CD8-positive, alpha-beta memory T cell (primary cell): Measurements from ENCODE around the gene MET. TPM values are rescaled to one million over a fixed set of nuclear protein-coding genes. Genes with fewer than 3 reads are reported as not detected.

Experiments used
- CTCF ChIA-PET: fragments of 350-600 bp; sonication (Branson Sonifier 250); formaldehyde crosslinking; loops from one replicate; lab custom pipeline; 2021; ENCODE audit warnings: antibody characterized with exemption; lab: Charles Lee
- POLR2A ChIA-PET: fragments of 350-600 bp; sonication (Branson Sonifier 250); formaldehyde crosslinking; loops from one replicate; lab custom pipeline; 2021; ENCODE audit warnings: antibody characterized with exemption; lab: Charles Lee
- DNase-seq, 5 donors: peaks; one replicate each; pipeline versions ENCODE4 v3.0.0 to v3.0.0-alpha.2; 2020 to 2022; ENCODE audit warnings: mixed read lengths in 1 of 5
- H3K27ac ChIP-seq: one replicate; pipeline ENCODE4 v1.7.0; 2013; ENCODE audit warnings: low read depth, mild to moderate bottlenecking, low read length, moderate library complexity
- H3K27me3 ChIP-seq: 2 replicates; pipeline ENCODE4 v1.7.0; 2013; ENCODE audit warnings: low read length, mild to moderate bottlenecking; ENCODE audit not compliant: insufficient read depth, poor library complexity, severe bottlenecking
- H3K36me3 ChIP-seq: 2 replicates; pipeline ENCODE4 v1.7.0; 2013; ENCODE audit warnings: mild to moderate bottlenecking, low read length, moderate library complexity; ENCODE audit not compliant: insufficient read depth
- H3K4me1 ChIP-seq: 2 replicates; pipeline ENCODE4 v1.7.0; 2013; ENCODE audit warnings: mild to moderate bottlenecking, low read length, moderate library complexity; ENCODE audit not compliant: insufficient read depth
- H3K4me3 ChIP-seq: 2 replicates; pipeline ENCODE4 v1.7.0; 2013; ENCODE audit warnings: mild to moderate bottlenecking, low read length
- H3K9me3 ChIP-seq: 2 replicates; pipeline ENCODE4 v1.7.0; 2013; ENCODE audit warnings: mild to moderate bottlenecking, low read length
- H3K27ac Mint-ChIP-seq, 8 donors: one replicate each; pipeline ENCODE4 v1.8.0; 2020 to 2021; ENCODE audit warnings: mixed read lengths in 8 of 8, mild to moderate bottlenecking in 6 of 8, inconsistent platforms in 3 of 8, moderate library complexity in 3 of 8
- H3K27me3 Mint-ChIP-seq, 2 donors: one replicate each; pipeline ENCODE4 v1.8.0; 2020 to 2021; ENCODE audit warnings: mixed read lengths in 2 of 2, mild to moderate bottlenecking in 1 of 2, moderate library complexity in 1 of 2
- H3K36me3 Mint-ChIP-seq, 3 donors: one replicate each; pipeline ENCODE4 v1.8.0; 2020 to 2021; ENCODE audit warnings: mixed read lengths in 3 of 3, inconsistent platforms in 1 of 3, mild to moderate bottlenecking in 1 of 3
- H3K4me1 Mint-ChIP-seq, 3 donors: one replicate each; pipeline ENCODE4 v1.8.0; 2020 to 2021; ENCODE audit warnings: mixed read lengths in 3 of 3, inconsistent platforms in 1 of 3, mild to moderate bottlenecking in 1 of 3
- H3K4me3 Mint-ChIP-seq, 7 donors: one replicate each; pipeline ENCODE4 v1.8.0; 2020 to 2021; ENCODE audit warnings: mixed read lengths in 7 of 7, mild to moderate bottlenecking in 6 of 7, moderate library complexity in 4 of 7, inconsistent platforms in 2 of 7
- H3K9me3 Mint-ChIP-seq, 5 donors: one replicate each; pipeline ENCODE4 v1.8.0; 2020 to 2022; ENCODE audit warnings: mixed read lengths in 5 of 5, mild to moderate bottlenecking in 3 of 5, moderate library complexity in 2 of 5, inconsistent platforms in 1 of 5
- polyA plus RNA-seq: library from polyadenylated mRNA; unstranded; fragments of 300-500 nt; fragmentation: Illumina TruSeq; gene quantifications from one replicate; pipeline ENCODE4 v1.2.3, GENCODE V29; 2021
- total RNA-seq, 2 experiments: library from RNA; stranded (reverse); gene quantifications; one replicate each; pipeline ENCODE4 v1.2.3, GENCODE V29; 2021

The MET gene
- total and polyA plus RNA-seq, 3 experiments from 2014 or later: 3.1 to 4.3 TPM; not detected in 1

DNA sequence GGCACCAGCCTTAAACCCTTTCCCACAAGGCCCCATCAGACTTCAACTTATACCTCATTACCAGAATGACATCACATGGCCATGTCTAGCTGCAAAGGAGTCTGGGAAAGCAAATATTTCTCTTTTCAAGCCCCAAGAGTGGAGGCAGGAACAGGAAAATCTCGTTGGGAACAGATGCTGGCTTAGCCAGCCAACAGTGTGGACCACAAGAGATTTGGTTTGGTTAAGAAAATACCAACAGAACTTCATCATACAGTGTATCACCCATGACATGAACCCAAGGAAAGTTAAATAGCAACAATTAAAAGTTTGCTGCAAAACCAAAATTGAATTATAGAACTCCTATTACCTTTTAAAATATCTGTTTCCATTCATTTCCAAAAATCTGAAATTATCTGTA is 2.2 kb upstream of the MET start:
- Histone ChIP-seq H3K4me1 (no peaks in the 10 kb centered on the region), H3K27ac (no peak overlapping the region), H3K36me3 (no peaks in the 10 kb centered on the region), H3K27me3 (peaks cover 6% of the 10 kb centered on the region), H3K9me3 (no peaks in the 10 kb centered on the region), H3K4me3 (no peak overlapping the region)
- Mint-ChIP-seq H3K4me1 (peaks cover 3 to 14% (median 12%) of the 10 kb centered on the region in 3 donors), H3K9me3 (no peaks in the 10 kb centered on the region), H3K36me3 (no peaks in the 10 kb centered on the region), H3K4me3 (no peak overlapping the region), H3K27me3 (peaks cover 22 to 54% of the 10 kb centered on the region in 2 donors), H3K27ac (no peak overlapping the region)
- no peak for DNase-seq
- ChIA-PET POLR2A (no interaction called here), CTCF (no interaction called here)

DNA sequence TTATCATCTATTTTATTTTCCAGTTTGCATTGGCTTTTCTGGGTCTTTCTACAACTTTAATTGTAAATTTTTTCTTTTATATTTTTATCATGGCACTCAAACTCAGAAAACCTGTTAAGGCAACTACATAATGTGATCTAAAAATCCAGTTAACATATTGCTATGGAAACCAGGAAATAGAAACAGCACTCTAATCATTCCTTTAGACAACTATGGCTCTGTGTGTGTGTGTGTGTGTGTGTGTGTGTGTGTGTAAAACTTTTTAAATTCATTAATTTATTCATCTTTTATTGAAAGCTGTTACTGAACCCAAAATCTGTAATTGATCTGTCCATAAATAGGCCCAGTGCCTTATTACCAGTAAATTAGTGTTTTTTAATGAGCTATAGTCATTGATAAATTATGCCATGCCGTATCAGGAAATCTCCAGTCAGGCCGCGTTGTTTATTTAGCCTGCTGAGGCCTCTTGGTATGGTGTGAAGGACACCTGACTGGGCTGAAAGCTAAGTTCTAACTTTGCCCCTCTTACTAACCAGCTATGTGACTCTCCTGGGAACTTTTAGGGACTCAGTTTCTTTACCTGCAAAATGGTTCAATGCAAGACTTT is 1.5 kb upstream of the MET start:
- no peaks in the 10 kb centered on the region for H3K36me3 Mint-ChIP-seq
- no peaks in the 10 kb centered on the region for H3K36me3 ChIP-seq
- H3K27me3 ChIP-seq: peaks cover 6% of the 10 kb centered on the region
- H3K27ac Mint-ChIP-seq: no peak overlapping the region
- no peaks in the 10 kb centered on the region for H3K4me1 ChIP-seq
- no peak overlapping the region for H3K27ac ChIP-seq
- no peak for DNase-seq
- H3K4me1 Mint-ChIP-seq: peaks cover 3 to 14% (median 12%) of the 10 kb centered on the region in 3 donors
- peaks cover 19 to 51% of the 10 kb centered on the region in 2 donors for H3K27me3 Mint-ChIP-seq
- H3K4me3 ChIP-seq: no peak overlapping the region
- ChIA-PET POLR2A (no interaction called here), CTCF (no interaction called here)
- no peaks in the 10 kb centered on the region for H3K9me3 ChIP-seq
- H3K9me3 Mint-ChIP-seq: no peaks in the 10 kb centered on the region
- H3K4me3 Mint-ChIP-seq: no peak overlapping the region

- peaks cover 6% of the 10 kb centered on the region for H3K27me3 ChIP-seq
- no peaks in the 10 kb centered on the region for H3K9me3 Mint-ChIP-seq
- ChIA-PET CTCF (no interaction called here), POLR2A (no interaction called here)
- peak overlapping the region in 3 of 7 donors; percentile 57 to 77 (median 72) for H3K4me3 Mint-ChIP-seq
- peaks cover 18 to 50% of the 10 kb centered on the region in 2 donors for H3K27me3 Mint-ChIP-seq
- H3K27ac Mint-ChIP-seq: no peak overlapping the region
- no peaks in the 10 kb centered on the region for H3K9me3 ChIP-seq
- peaks cover 3 to 14% (median 12%) of the 10 kb centered on the region in 3 donors for H3K4me1 Mint-ChIP-seq
- H3K4me3 ChIP-seq: no peak overlapping the region
- H3K27ac ChIP-seq: no peak overlapping the region
- H3K36me3 Mint-ChIP-seq: no peaks in the 10 kb centered on the region
- no peaks in the 10 kb centered on the region for H3K36me3 ChIP-seq
- no peak for DNase-seq
- no peaks in the 10 kb centered on the region for H3K4me1 ChIP-seq
Observed at GRCh38 chr7:116671111-116671510, 885 bp upstream of the MET start.

- Mint-ChIP-seq H3K27ac (no peak overlapping the region), H3K27me3 (peaks cover 18 to 60% of the 10 kb centered on the region in 2 donors), H3K4me3 (peak overlapping the region in 4 of 7 donors; percentile 0 to 61 (median 18)), H3K36me3 (no peaks in the 10 kb centered on the region), H3K9me3 (no peaks in the 10 kb centered on the region), H3K4me1 (peaks cover 3 to 14% (median 12%) of the 10 kb centered on the region in 3 donors)
- no peak overlapping the region for H3K4me3 ChIP-seq
- no peak for DNase-seq
- peaks cover 6% of the 10 kb centered on the region for H3K27me3 ChIP-seq
- ChIA-PET CTCF (no interaction called here), POLR2A (no interaction called here)
- H3K9me3 ChIP-seq: no peaks in the 10 kb centered on the region
- H3K36me3 ChIP-seq: no peaks in the 10 kb centered on the region
- H3K27ac ChIP-seq: no peak overlapping the region
- H3K4me1 ChIP-seq: no peaks in the 10 kb centered on the region
Observed at GRCh38 chr7:116672596-116673456, 830 bp downstream of the MET start.

GRCh38 chr7:116673457-116673865 is 1.5 kb downstream of the MET start:
- peaks cover 3 to 14% (median 12%) of the 10 kb centered on the region in 3 donors for H3K4me1 Mint-ChIP-seq
- no peak for DNase-seq
- peaks cover 6% of the 10 kb centered on the region for H3K27me3 ChIP-seq
- H3K27me3 Mint-ChIP-seq: peaks cover 16 to 57% of the 10 kb centered on the region in 2 donors
- H3K36me3 Mint-ChIP-seq: no peaks in the 10 kb centered on the region
- H3K36me3 ChIP-seq: no peaks in the 10 kb centered on the region
- peak overlapping the region in 1 of 7 donors; percentile 6 for H3K4me3 Mint-ChIP-seq
- H3K9me3 ChIP-seq: no peaks in the 10 kb centered on the region
- ChIA-PET POLR2A (no interaction called here), CTCF (no interaction called here)
- H3K27ac Mint-ChIP-seq: no peak overlapping the region
- no peak overlapping the region for H3K27ac ChIP-seq
- no peaks in the 10 kb centered on the region for H3K9me3 Mint-ChIP-seq
- no peaks in the 10 kb centered on the region for H3K4me1 ChIP-seq
- H3K4me3 ChIP-seq: no peak overlapping the region

DNA sequence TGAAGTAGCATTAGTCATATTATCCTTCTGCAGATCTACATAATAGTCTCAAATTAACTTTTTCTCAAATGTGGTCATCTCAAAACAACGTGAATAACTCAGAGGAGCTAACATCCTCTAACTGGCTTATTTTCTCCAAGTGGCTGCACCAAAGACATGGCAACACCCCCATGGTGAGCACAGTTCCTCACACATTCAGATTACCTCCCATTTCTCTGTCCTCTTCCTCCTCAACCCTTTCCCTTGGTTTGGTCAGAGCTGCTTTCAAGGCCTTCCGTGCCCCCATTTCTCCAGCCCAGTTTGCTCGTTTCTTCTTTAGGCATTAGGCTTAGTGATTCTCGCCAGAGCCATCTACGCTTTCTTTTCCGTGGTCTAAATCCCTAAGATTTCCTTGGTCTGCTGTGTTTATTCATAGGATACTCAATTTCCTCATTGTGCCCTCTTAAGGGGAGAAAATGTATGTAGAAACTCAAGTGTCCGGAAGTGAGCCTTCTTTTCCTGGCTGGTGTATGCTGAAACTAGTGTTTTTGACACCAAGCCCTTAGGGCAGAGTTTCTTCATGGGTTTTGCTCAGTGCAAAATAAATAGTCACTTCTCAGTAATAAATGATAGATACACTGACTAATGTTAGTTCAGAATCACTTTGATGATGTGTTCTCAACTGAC is 2.6 kb downstream of the MET start:
- peaks cover 12 to 58% of the 10 kb centered on the region in 2 donors for H3K27me3 Mint-ChIP-seq

DNA sequence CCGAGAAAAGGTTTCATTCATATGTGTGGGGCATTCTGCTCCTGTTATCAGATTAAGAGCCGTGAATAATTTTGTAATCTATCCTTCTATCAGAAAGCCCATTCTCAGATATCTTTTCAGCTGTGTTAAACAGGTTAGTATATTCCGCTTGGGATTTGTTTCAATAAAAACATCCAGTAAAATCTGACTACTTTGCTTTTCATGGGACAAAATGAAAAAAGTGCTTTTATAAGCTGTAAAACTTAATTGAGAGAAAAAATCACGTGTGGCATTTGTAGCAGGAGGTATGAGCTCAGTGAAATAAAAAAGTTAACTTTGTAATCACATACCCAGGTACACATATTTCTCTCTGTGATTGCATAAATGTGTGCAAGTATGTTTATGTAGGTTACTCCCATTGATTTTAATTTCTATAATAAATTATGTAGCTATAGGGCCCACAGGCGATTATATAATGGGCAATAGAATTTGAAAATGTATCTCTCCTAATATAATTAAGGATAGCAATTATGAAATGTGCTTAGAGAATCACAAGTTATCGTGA is 3.9 kb downstream of the MET start:
- no peak overlapping the region for H3K4me3 Mint-ChIP-seq
- peaks cover 12 to 49% of the 10 kb centered on the region in 2 donors for H3K27me3 Mint-ChIP-seq
- Histone ChIP-seq H3K9me3 (no peaks in the 10 kb centered on the region), H3K4me3 (no peak overlapping the region), H3K36me3 (no peaks in the 10 kb centered on the region), H3K27ac (no peak overlapping the region), H3K27me3 (no peaks in the 10 kb centered on the region), H3K4me1 (no peaks in the 10 kb centered on the region)
- no peaks in the 10 kb centered on the region for H3K9me3 Mint-ChIP-seq
- POLR2A ChIA-PET: no interaction called here
- CTCF ChIA-PET: no interaction called here
- H3K4me1 Mint-ChIP-seq: peaks cover 3 to 14% (median 12%) of the 10 kb centered on the region in 3 donors
- H3K36me3 Mint-ChIP-seq: no peaks in the 10 kb centered on the region
- no peak for DNase-seq
- no peak overlapping the region for H3K27ac Mint-ChIP-seq

More for the DNA sequence above, 2.6 kb downstream of the MET start:
- CTCF ChIA-PET: no interaction called here
- Histone ChIP-seq H3K4me1 (no peaks in the 10 kb centered on the region), H3K4me3 (no peak overlapping the region), H3K9me3 (no peaks in the 10 kb centered on the region), H3K36me3 (no peaks in the 10 kb centered on the region), H3K27me3 (peaks cover 6% of the 10 kb centered on the region), H3K27ac (no peak overlapping the region)
- Mint-ChIP-seq H3K27ac (no peak overlapping the region), H3K9me3 (no peaks in the 10 kb centered on the region), H3K36me3 (no peaks in the 10 kb centered on the region), H3K4me3 (no peak overlapping the region), H3K4me1 (peaks cover 3 to 14% (median 12%) of the 10 kb centered on the region in 3 donors)
- POLR2A ChIA-PET: no interaction called here
- DNase-seq: no peak
